ENCODE measurements around the gene GADD45GIP1.

The GADD45GIP1 gene

GRCh38 chr19:13003081-13003480 lies 46.1 kb upstream of the GADD45GIP1 start:
- Histone ChIP-seq H2AFZ (no peak overlapping the region), H3K27me3 (ENCODE audit: control insufficient read depth, insufficient read depth, low read length) (no peaks in the 10 kb centered on the region), H3K4me2 (ENCODE audit: low read length) (no peak overlapping the region), H3K4me3 (ENCODE audit: low read depth, low read length) (no peak overlapping the region), H3K36me3 (ENCODE audit: control insufficient read depth, insufficient read depth, low read length) (no peaks in the 10 kb centered on the region), H3K9ac (no peak overlapping the region), H3K79me2 (peaks cover 2% of the 10 kb centered on the region), H3K27ac (no peak overlapping the region), H3K4me1 (no peaks in the 10 kb centered on the region), H3K9me3 (ENCODE audit: control insufficient read depth, low read length) (no peaks in the 10 kb centered on the region)
- no peak for TF ChIP-seq CTCF (IDR thresholded peaks at IDR 0.05)

DNA sequence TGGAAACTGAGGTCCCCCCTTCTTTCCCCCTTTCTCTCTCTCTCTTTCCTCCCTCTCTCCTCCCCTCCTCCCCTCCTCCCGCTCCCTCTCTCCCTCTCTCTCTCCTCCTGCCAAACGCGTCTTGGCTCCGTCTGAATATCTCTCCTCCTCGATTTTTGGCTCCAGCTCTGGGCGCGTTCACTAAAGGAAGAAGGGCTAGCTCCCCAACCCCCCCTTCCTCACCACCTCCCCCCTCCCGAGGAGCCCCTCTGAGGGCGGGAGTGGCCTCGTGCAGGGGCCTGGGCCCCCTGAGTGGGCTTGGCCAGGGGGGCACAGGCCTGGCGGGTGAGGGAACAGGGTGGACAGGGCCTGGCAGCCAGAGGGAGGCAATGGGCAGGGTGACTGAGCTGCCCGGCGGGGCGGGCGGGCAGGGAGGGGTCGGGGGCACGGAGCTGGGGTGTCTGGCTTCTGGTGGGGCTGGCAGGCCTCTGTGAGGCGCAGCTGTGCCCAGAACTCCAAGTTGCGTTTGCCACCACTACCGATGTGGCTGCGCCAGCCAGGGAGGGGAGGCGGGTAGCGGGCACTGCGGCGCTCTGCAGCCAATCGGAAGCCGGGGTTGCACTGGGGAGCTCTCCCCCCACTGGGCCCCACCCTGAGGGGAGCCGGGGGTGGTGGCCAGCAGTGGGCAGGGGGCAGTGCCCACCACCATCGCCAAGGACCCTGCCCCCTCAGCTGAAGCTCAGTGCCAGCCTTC lies 45.3 kb upstream of the GADD45GIP1 start:
- Histone ChIP-seq H2AFZ (no peak overlapping the region), H3K27me3 (ENCODE audit: control insufficient read depth, insufficient read depth, low read length) (no peaks in the 10 kb centered on the region), H3K4me3 (ENCODE audit: low read depth, low read length) (no peak overlapping the region), H3K79me2 (peaks cover 2% of the 10 kb centered on the region), H3K4me1 (no peaks in the 10 kb centered on the region), H3K4me2 (ENCODE audit: low read length) (no peak overlapping the region), H3K9ac (no peak overlapping the region), H3K9me3 (ENCODE audit: control insufficient read depth, low read length) (no peaks in the 10 kb centered on the region), H3K27ac (no peak overlapping the region), H3K36me3 (ENCODE audit: control insufficient read depth, insufficient read depth, low read length) (no peaks in the 10 kb centered on the region)
- no peak for TF ChIP-seq CTCF (IDR thresholded peaks at IDR 0.05)

DNA sequence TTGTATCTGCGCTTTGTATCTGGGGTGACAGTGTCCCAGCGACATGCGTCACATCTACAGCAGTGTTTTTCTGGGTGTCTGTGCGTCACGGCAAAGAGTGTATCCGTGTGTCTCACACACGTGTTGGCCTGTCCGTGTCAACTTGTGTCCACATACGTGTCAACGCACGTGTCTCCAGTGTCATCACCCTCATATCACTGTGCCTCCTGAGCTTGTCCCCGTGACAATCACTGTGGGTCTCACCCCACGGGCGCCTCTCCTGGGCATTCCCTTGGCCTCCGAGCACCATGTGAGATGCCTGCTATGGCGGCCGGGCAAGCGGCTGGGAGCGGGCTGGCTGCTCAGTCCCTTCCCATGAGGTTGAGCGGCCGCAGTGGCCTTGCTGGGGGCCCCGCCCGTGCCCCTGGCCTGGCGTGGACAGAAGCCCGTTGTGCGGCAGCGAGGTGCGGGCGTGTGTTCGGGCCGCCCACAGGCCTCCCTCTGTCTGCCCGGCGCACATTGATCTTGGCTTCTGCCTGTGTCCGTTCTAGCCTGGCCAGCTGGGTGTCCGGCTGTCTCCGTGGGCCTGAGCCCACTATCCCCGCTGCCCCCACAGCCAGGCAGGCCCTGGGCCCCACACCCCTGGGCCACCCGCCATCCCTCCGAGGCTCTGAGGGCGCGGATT lies 44.6 kb upstream of the GADD45GIP1 start:
- H3K27ac ChIP-seq, result no peak overlapping the region
- H3K27me3 ChIP-seq (ENCODE audit: control insufficient read depth, insufficient read depth, low read length), result no peaks in the 10 kb centered on the region
- no peak overlapping the region for H3K9ac ChIP-seq
- no peaks in the 10 kb centered on the region for H3K9me3 ChIP-seq (ENCODE audit: control insufficient read depth, low read length)
- TF ChIP-seq CTCF (IDR thresholded peaks at IDR 0.05), result no peak
- no peak overlapping the region for H3K4me2 ChIP-seq (ENCODE audit: low read length)
- no peak overlapping the region for H2AFZ ChIP-seq
- no peaks in the 10 kb centered on the region for H3K36me3 ChIP-seq (ENCODE audit: control insufficient read depth, insufficient read depth, low read length)
- H3K4me3 ChIP-seq (ENCODE audit: low read depth, low read length), result no peak overlapping the region
- H3K4me1 ChIP-seq, result peaks cover 3% of the 10 kb centered on the region
- H3K79me2 ChIP-seq, result peaks cover 5% of the 10 kb centered on the region

- peaks cover 3% of the 10 kb centered on the region for H3K4me1 ChIP-seq
- TF ChIP-seq CTCF (IDR thresholded peaks at IDR 0.05), result no peak
Observed at GRCh38 chr19:13001166-13001501, 44.1 kb upstream of the GADD45GIP1 start.

More at GRCh38 chr19:13001166-13001501, 44.1 kb upstream of the GADD45GIP1 start:
- Histone ChIP-seq H3K27me3 (ENCODE audit: control insufficient read depth, insufficient read depth, low read length) (no peaks in the 10 kb centered on the region), H3K4me2 (ENCODE audit: low read length) (no peak overlapping the region), H3K9me3 (ENCODE audit: control insufficient read depth, low read length) (no peaks in the 10 kb centered on the region), H3K36me3 (ENCODE audit: control insufficient read depth, insufficient read depth, low read length) (no peaks in the 10 kb centered on the region), H3K27ac (no peak overlapping the region), H3K79me2 (peaks cover 5% of the 10 kb centered on the region), H3K4me3 (ENCODE audit: low read depth, low read length) (no peak overlapping the region), H3K9ac (no peak overlapping the region), H2AFZ (no peak overlapping the region)

Data from parathyroid adenoma (tissue), 2 donors.